ENCODE measurements around the gene ARIH1.
"Not testable (repeated sequence)": the region's sequence is repeated elsewhere in the genome, so short reads cannot be mapped to it uniquely, and the experiment has no call there.

Gene ARIH1

DNA sequence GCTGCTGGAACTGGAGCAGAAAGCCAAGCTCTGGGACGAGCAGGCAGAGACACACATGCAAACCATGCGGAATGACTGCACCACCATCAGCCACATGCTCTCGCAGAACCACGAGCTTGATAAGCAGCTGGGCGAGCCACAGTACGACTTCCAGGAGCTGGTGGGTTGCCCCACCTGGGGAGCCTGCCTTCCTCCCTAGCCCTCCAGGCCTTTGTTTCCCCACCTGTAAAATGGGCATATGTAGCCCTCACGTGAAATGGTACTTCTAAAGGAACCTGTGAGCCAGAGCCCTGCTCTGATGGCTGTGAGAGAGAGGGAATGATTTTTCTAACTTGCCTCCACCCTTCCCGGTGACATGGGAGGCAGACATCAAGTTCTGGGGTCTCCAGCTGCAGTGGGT is 135.7 kb downstream of the ARIH1 start:
- DNase-seq, result no peak

DNA sequence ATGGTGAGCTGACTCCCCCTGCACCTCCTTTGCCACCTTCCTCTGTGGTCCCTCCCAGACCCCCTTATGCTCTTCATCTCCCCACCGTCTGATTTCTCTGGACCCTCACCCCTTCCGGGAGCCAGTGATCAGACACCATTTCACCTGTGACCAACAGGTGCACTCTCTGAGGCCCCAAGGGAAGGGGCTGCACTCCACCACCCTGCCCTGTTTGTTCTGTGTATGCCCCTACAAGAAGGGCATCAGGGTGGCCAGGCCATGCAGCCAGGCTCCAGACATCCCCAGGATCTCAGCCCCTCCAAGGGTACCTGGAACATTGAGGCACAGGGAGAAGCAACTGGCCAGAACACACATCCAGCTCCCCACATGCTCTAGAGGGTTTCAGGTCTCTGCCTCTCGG is 138.2 kb downstream of the ARIH1 start:
- DNase-seq, result not testable (repeated sequence)

DNA sequence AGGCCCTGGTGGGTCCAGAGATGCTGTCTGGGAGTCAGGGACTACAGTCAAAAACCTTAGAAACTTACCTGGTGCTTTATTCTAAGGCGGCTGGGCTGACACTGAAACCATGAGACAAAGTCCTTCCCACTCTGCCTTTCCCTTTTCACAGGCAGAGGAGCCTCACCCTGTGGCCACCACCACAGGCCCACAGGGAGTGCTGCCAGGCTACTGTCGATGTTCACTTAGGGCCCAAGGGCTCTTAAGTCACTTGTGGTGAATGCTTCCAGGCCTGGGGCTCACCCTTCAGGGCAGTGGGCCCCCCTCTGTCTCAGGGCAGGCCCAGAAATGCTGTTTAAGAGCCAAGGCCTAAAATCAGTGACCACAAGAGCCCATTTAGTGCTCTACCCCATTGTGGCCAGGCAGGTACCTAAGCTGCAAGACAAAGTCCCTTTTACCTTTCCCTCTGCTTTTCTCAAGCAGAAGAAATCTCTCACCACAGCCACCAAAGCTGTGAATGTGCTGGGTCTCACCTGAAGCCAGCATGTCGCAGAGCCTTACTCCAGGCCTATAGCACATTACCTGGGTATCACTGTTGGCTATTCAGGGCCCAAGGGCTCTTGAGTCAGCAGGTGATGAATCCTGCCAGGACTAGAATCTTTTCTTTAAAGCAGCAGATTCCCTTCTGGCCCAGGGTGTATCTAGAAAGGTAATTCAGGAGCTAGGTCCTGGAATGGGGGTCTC is 140.8 kb downstream of the ARIH1 start:
- peak; percentile 67 for DNase-seq

DNA sequence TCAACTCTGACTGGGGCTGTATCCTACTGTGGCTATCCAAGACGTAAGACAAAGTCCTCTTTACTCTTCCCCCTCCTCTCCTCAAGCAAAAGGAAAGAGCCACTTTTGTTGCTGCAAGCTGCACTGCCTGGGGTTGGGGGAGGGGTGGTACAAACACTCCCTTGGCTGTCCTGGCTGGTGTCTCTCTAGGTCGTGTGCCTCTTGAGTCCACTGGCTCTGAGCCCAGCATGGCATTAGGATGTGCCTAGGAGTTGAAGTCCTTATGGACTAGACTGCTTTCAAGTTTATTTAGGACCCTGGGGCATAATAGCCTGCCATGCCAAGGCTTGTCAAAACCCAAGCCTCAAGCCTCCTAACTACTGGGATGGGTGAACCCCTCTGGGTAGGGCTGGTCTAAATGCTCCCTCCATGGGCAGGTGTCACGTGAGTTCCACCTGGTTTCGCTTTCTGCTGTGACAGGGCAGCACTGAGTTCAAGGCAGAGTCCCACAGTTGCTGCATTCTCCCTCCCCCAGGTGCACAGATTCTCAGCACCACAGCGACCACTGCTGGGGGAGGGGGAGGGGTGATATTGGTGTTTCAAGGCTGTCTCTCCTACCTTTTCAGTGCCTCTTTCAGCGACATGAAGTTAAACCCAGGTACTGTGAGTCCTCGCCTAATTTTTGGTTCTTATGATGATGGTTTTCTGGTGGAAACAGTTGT is 141.6 kb downstream of the ARIH1 start:
- DNase-seq, result peak; percentile 67

DNA sequence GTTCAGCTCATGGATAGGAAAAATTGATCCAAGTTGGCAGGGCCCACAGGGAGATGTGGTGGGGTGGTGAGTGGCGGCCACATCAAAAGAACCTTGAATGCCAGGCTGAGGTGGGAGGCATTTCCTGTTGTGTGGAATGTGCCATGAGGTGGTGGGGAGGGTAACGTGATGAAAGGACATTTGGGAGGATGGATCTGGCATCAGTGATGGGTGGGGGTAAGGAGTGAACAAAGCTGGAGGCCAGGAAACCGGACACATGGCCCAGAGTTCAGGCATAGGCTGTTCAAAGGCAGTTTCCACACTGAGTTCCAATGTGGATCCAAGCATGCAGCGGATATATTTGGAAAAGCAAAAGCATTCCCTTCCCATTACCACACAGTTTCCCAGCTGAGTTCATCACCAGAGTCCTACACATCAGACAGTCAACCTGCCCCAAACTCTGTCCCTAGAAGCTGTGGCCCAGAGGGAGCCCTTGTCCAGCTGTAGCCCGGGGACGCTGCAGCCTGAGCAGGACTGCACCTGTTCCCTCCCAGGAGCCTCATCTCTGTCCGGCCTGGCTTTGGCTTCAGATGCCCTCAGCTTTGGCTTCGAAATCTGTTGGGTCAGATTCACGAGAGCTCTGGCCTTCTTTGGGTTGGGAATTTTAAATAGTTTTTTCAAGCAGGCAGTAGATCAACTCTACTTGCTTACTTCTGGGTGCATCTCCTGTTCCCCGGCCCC is 142.5 kb downstream of the ARIH1 start:
- no peak for DNase-seq

DNA sequence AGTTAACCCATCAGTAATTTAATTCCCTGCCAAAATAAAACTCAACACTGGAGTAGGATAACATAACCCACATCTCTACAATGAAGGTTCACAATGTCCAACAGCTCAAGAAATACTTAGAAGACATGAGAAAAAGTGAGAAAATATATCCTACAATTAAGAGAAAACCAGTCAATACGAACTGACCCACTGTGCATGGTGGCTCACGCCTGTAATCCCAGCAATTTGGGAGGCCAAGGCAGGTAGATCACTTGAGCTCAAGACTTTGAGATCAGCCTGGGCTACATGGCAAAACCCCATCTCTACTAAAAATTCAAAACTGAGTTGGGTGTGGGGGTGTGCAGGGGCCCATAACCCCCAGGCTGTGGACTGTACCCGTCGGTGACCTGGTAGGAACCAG is 149.7 kb downstream of the ARIH1 start:
- not testable (repeated sequence) for DNase-seq

DNA sequence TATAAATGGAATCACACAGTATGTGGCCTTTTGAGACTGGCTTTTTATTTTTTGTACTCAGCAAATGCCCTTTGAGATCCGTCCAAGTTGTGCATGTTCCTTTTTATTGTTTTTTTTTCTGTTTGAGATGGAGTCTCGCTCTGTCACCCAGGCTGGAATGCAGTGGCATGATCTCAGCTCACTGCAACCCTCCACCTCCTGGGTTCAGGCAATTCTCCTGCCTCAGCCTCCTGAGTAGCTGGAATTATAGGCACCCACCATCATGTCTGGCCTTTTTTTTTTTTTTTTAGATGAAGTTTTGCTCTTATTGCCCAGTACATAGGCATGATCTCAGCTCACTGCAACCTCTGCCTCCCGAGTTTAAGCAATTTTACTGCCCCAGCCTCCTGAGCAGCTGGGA is 152.0 kb downstream of the ARIH1 start:
- DNase-seq, result not testable (repeated sequence)

DNA sequence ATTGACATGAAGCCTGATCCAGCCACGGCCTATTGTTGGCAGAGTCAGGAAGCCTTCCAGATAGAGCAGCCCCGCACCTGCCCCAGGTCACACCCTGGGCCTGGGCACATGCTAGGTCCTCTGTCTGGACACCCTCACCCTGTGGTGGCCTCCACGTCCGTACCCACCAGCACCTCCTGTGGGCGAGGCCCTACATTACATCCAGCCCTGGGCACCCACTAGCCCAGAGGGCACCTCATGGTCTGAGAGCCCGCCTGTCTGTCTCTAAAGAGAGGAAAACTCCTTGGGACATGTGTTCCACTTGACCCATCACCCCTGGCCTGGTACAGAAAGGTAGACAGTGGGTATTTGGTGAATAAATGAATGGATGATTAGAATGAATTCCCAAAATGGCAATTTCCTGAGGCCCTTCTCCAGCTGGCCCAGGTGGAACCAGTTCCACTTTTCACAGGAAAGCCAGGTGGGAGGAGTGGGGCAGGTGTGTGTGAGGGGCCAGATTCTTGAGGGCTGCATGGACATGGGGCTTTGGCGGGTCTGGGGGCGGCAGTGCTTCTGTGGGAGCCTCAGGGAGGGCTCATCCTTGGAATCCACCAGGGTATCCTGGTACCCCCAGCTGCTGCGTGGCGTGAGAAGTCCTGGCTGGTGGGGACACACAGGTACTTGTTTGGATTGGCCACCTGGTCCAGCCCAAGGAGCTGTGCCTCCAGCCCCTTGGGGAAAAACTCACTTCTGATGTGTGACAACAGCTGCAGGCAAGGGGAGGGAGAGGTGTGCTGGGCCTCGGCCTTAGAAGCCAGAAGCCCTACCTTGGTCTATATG is 154.3 kb downstream of the ARIH1 start:
- not testable (repeated sequence) for DNase-seq

DNA sequence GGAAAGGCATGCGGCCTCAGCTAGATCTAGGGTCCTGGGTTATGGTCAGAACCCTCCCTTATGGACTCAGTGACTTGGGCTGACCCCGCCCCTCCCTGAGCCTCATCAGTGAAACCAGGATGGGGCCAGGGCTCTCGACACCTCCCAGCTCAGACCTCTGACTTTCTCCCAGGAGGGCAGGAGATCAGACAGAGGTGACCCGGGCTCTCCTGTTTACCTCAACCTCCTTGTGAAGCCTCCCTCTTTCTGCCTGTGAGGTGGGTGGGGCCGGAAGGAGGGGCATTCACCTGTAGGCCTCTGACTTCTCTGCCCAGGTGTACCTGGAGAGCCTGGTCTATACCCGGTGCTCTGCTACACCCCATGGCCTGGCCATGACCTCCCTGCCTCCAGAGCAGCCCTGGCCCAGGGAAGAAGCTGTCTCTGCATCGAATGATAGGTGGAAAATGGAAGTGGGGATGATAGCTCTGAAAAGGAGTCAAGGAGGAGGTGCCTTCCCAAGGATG is 155.0 kb downstream of the ARIH1 start:
- not testable (repeated sequence) for DNase-seq

DNA sequence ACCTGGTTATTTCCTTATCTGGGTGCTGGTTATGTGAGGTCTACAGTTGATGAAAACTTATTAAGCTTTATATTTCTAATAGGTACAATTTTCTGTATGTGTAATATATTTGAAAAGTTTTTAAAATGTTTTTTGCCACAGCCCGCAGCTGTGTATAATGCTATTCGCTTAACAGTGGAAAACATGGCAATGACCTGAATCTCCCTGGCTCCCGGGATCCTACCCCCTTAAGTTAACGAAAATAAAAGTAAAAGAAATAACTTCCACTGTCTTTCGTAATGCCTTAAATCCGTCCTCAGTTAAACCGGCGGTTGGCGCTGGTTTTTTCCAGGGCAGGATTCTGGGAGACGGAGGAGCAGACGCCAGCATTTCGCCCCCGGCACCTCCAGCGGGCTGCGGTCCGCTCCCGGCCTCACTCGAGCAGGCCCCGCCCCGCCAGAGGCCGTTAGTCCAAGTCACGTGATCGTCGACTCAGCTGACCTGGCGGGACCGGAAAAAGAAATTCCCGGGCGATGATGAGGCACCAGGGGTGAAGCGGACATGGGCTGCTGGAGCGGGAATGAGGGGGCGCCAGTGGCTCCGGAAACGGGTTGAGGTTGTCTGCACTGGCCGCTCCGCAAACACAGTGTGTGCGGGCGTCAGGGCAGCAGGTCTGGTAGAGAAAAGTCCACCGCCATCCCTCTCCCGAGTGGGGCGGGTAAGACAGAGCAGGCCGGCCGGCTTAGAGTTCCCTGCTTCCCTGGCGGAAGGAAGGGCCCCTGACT is 162.6 kb downstream of the ARIH1 start:
- DNase-seq, result not testable (repeated sequence)

DNA sequence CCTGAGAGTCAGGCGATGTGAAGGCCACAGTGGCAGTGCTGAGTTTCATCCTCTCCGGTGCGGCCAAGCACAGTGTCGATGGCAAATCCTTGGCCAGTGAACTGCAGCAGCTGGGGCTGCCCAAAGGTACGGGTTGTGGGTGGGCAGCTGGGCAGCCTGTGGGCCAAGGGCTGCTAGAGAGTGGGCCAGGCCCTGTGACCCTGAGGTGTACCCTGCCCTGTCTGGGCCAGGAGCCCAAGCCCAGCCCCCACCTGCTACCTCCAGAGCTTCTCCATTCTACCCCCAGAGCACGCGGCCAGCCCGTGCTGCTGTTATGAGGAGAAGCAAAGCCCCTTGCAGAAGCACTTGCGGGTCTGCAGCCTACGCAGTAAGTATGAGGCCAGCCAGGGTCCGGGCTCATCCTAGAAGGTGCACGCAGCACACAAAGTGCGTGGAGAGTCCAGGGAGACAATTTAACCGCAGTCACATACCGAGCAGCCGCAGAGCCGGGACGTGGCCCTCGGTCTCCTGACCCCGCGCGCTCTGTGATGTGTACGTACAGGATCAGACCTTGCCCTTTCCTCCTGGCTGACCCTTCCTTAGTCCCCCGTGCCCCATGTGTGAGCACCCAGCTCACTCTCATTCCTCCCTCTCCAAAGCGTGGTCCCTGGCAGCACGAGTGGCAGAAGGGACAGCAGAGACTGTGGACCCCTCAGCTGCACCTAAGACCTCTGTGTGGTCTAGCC is 165.8 kb downstream of the ARIH1 start:
- DNase-seq, result not testable (repeated sequence)

DNA sequence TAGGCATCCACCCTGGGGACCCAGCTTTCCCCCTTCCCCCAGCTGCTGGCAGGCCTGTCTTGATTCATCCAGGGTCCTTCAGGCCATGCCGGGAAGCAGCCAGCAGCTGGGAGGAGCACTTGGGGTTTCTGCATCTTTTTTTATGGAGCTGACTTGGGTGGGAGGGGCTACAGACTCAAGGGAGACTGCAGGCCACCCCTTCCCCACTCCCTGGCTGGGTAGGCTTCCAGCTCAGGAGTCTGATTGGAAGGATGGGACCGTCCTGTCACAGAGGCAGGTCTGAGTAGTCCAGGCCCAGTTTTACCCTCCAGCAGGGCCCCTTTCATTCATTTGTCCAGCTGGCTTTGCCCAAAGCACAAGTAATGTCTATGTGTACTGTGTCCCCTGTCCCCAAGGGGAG is 168.1 kb downstream of the ARIH1 start:
- not testable (repeated sequence) for DNase-seq

DNA sequence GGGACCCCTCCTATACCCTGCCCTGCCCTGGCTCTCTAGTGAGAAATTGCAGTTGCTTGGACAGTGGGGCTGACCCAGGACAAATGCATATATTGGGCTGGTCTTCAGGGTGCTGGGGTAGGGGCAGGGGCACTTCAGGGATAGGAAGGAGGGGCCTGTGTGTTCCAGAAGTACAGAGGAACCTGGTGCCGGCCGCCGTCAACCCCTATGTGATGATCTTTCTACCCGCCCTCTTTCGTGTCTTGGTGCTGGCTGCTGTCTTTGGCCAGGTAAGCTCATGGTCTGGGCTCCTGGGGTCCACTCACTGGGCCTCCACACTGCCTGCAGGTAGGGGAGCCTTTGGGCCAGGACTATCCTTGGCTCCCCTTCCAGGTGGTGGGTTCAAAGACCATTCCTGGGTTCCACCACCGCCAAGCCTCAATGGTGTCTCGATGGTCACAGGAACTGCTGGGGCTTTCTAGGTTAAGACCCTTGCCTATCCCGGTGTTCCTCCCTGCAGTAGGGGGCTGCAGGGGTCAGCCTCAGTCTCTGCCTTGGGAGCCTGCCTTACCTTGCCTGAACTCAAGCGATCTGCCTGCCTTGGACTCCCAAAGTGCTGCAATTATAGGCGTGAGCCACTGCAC is 174.6 kb downstream of the ARIH1 start:
- DNase-seq, result not testable (repeated sequence)
